Caco-2 (cell line): Measurements from ENCODE around the gene LRRC74A. TPM values are rescaled to one million over a fixed set of nuclear protein-coding genes. Genes with fewer than 3 reads are reported as not detected.

Experiments
- BruUV-seq: library from RNA; stranded (reverse); fragments of 400-500 nt; replicated peaks from 2 replicates; lab custom pipeline; 2021; lab: Mats Ljungman, UMichigan
- CTCF ChIA-PET: fragments of 300-600 bp; sonication (Branson Sonifier 250); formaldehyde crosslinking; loops from one replicate; lab custom pipeline; 2022; ENCODE audit warnings: antibody characterized with exemption; lab: Charles Lee
- POLR2A ChIA-PET: fragments of 300-600 bp; sonication (Branson Sonifier 250); formaldehyde crosslinking; loops from one replicate; lab custom pipeline; 2022; ENCODE audit warnings: antibody characterized with exemption; lab: Charles Lee
- DNase-seq, 2 experiments: peaks; one replicate each; pipeline versions ENCODE4 v3.0.0 to v3.0.0-alpha.2; 2020 to 2022
- H3K27me3 ChIP-seq: replicated peaks from 2 replicates; pipeline ENCODE4 v1.6.0; 2011; ENCODE audit warnings: low read length; ENCODE audit not compliant: control insufficient read depth, insufficient read depth
- H3K36me3 ChIP-seq: 2 replicates; pipeline ENCODE4 v1.5.1; 2011; ENCODE audit warnings: low read length; ENCODE audit not compliant: control insufficient read depth, insufficient read depth
- H3K4me1 ChIP-seq: fragments of 250-450 bp; sonication (Bioruptor Pico); 2 replicates; pipeline ENCODE4 v1.5.1; 2020; ENCODE audit warnings: mild to moderate bottlenecking
- H3K4me3 ChIP-seq: 2 replicates; pipeline ENCODE4 v1.5.1; 2011; ENCODE audit warnings: low read depth, mild to moderate bottlenecking, control low read depth, low read length
- H3K9me3 ChIP-seq: fragments of 250-450 bp; sonication (Bioruptor Pico); 2 replicates; pipeline ENCODE4 v1.5.1; 2020; ENCODE audit warnings: mild to moderate bottlenecking, moderate library complexity
- H3K27ac Mint-ChIP-seq: one replicate; pipeline ENCODE4 v1.8.0; 2022; ENCODE audit warnings: mixed read lengths; ENCODE audit not compliant: unreplicated experiment
- H3K27me3 Mint-ChIP-seq: one replicate; pipeline ENCODE4 v1.8.0; 2022; ENCODE audit warnings: mixed read lengths; ENCODE audit not compliant: insufficient read depth, unreplicated experiment
- H3K36me3 Mint-ChIP-seq: one replicate; pipeline ENCODE4 v1.8.0; 2022; ENCODE audit warnings: mild to moderate bottlenecking, mixed read lengths; ENCODE audit not compliant: insufficient read depth, unreplicated experiment
- H3K4me1 Mint-ChIP-seq: one replicate; pipeline ENCODE4 v1.8.0; 2022; ENCODE audit warnings: low read depth, mixed read lengths; ENCODE audit not compliant: unreplicated experiment
- H3K4me3 Mint-ChIP-seq: one replicate; pipeline ENCODE4 v1.8.0; 2022; ENCODE audit warnings: mild to moderate bottlenecking, moderate library complexity, mixed read lengths; ENCODE audit not compliant: unreplicated experiment
- H3K9me3 Mint-ChIP-seq: one replicate; pipeline ENCODE4 v1.8.0; 2022; ENCODE audit warnings: mixed read lengths; ENCODE audit not compliant: unreplicated experiment
- CTCF ChIP-seq, 2 experiments: fragments of 200-600 bp in 1 of 2; IDR thresholded peaks; 1 replicate in 1 of 2; 2 replicates in 1 of 2; pipeline versions ENCODE4 v1.5.1 to v1.8.0; 2011 to 2022; ENCODE audit warnings: antibody characterized with exemption in 1 of 2, control low read depth in 1 of 2, inconsistent platforms in 1 of 2, low read depth in 1 of 2, low read length in 1 of 2, mild to moderate bottlenecking in 1 of 2, moderate library complexity in 1 of 2; ENCODE audit not compliant: insufficient read depth in 1 of 2, severe bottlenecking in 1 of 2, unreplicated experiment in 1 of 2
- intact Hi-C: fragments of 100-400 bp; cut with micrococcal nuclease; formaldehyde crosslinking; loops from one replicate; pipeline ENCODE4 v1.10.0; 2022; ENCODE audit not compliant: unreplicated experiment
- total RNA-seq: library from RNA; stranded (reverse); gene quantifications from 2 replicates; pipeline ENCODE4 v1.2.3, GENCODE V29; 2022

LRRC74A gene
- total RNA-seq, 1 experiment from 2014 or later = not detected

GRCh38 chr14:76867516-76868453 lies 41.6 kb downstream of the LRRC74A start:
- H3K4me3 Mint-ChIP-seq = no peak overlapping the region
- H3K27me3 Mint-ChIP-seq = no peaks in the 10 kb centered on the region

DNA sequence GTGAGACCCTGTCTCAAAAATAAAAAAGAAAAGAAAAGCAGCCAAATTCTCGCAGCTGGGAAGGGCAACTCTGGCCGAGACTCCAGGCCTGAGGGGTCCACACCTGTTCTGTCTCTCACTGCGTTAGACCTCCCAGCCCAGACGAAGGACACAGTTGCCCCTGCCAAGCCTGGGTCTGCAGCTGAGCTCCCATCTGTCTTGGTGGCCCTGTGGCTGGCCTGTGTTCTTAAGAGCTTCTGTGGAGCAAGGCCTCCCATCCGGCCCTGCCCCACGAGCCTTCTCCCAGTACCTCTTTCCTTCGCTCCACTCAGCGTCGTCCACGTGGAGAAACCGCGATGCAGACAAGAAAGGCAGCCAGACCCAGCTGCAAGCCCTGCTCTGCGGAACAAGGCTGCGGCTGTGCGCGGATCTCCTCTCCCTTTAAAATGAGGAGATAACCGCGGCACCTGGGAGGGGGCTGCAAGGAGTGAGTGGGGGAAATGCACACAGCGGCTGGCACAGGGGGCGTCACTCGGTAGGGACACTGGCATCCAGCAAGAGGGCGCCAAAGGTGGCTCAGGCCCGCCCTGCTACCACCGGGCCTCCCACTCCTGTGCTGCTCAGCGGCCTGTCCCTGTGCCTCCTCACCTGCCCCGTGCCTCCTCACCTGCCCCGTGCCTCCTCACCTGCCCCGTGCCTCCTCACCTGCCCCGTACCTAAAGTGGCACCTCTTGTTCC lies 42.4 kb downstream of the LRRC74A start:
- no peak for DNase-seq
- no peak for TF ChIP-seq CTCF (IDR thresholded peaks at IDR 0.05; ENCODE audit: insufficient read depth in 1 of 2, low read depth in 1 of 2, low read length in 1 of 2, severe bottlenecking in 1 of 2, unreplicated experiment in 1 of 2)
- Mint-ChIP-seq H3K4me1 (no peaks in the 10 kb centered on the region), H3K9me3 (no peaks in the 10 kb centered on the region), H3K27ac (no peak overlapping the region), H3K36me3 (no peaks in the 10 kb centered on the region), H3K4me3 (no peak overlapping the region), H3K27me3 (no peaks in the 10 kb centered on the region)
- POLR2A ChIA-PET = no interaction called here
- H3K4me1 ChIP-seq = no peaks in the 10 kb centered on the region
- no peaks in the 10 kb centered on the region for H3K27me3 ChIP-seq
- H3K4me3 ChIP-seq = no peak overlapping the region
- CTCF ChIA-PET = interaction anchor here (0.6 to 1.2 kb wide), 5 partner anchors 172 to 229 kb away, joined by 3 read pairs; no protein-coding TSS in a partner anchor
- BruUV-seq = no TSS peak
- H3K9me3 ChIP-seq = no peaks in the 10 kb centered on the region
- intact Hi-C loops = no loop called here
- H3K36me3 ChIP-seq = no peaks in the 10 kb centered on the region

More at GRCh38 chr14:76867516-76868453, 41.6 kb downstream of the LRRC74A start:
- no peak overlapping the region for H3K27ac Mint-ChIP-seq
- no peak for TF ChIP-seq CTCF (IDR thresholded peaks at IDR 0.05; ENCODE audit: insufficient read depth in 1 of 2, low read depth in 1 of 2, low read length in 1 of 2, severe bottlenecking in 1 of 2, unreplicated experiment in 1 of 2)
- H3K36me3 Mint-ChIP-seq = no peaks in the 10 kb centered on the region
- no peaks in the 10 kb centered on the region for H3K27me3 ChIP-seq
- H3K9me3 ChIP-seq = no peaks in the 10 kb centered on the region
- ChIA-PET CTCF (interaction anchor here (0.6 to 1.2 kb wide), 5 partner anchors 171 to 229 kb away, joined by 3 read pairs; no protein-coding TSS in a partner anchor), POLR2A (no interaction called here)
- DNase-seq = no peak
- no peaks in the 10 kb centered on the region for H3K4me1 ChIP-seq
- H3K4me1 Mint-ChIP-seq = no peaks in the 10 kb centered on the region
- H3K9me3 Mint-ChIP-seq = no peaks in the 10 kb centered on the region
- intact Hi-C loops = no loop called here
- no peaks in the 10 kb centered on the region for H3K36me3 ChIP-seq
- no peak overlapping the region for H3K4me3 ChIP-seq
- BruUV-seq = no TSS peak

DNA sequence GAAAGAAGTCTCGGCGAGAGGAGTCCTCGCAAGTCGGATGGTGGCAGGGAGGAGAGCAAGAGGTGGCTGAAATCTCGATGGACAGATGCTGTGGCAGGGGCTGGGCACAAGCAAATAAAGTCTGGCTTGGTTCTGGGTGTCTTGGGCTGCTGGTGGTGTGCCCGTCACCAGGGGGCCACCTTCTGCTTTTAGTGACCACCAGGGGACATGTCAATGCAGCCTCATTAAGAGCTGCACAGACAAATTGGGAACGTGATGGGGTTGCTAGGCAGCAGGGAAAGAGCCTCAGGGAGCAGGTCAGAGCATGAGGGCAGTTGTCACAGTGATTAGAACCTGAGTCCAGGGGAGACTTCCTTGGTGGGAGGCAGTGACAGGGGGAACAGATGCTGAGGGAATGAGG lies 44.0 kb downstream of the LRRC74A start:
- Mint-ChIP-seq H3K36me3 (no peaks in the 10 kb centered on the region), H3K4me3 (no peak overlapping the region), H3K4me1 (no peaks in the 10 kb centered on the region), H3K27ac (no peak overlapping the region), H3K9me3 (no peaks in the 10 kb centered on the region), H3K27me3 (no peaks in the 10 kb centered on the region)
- intact Hi-C loops = no loop called here
- TF ChIP-seq CTCF (IDR thresholded peaks at IDR 0.05; ENCODE audit: insufficient read depth in 1 of 2, low read depth in 1 of 2, low read length in 1 of 2, severe bottlenecking in 1 of 2, unreplicated experiment in 1 of 2) = peak; percentile 41 to 62
- no peaks in the 10 kb centered on the region for H3K4me1 ChIP-seq
- ChIA-PET CTCF (interaction anchor here (0.6 to 7.5 kb wide), 4 partner anchors 200 to 281 kb away, joined by 3 to 144 read pairs (median 4); no protein-coding TSS in a partner anchor), POLR2A (no interaction called here)
- H3K36me3 ChIP-seq = no peaks in the 10 kb centered on the region
- H3K4me3 ChIP-seq = no peak overlapping the region
- DNase-seq = peak; percentile 42 to 51
- BruUV-seq = no TSS peak
- no peaks in the 10 kb centered on the region for H3K27me3 ChIP-seq
- peaks cover 3% of the 10 kb centered on the region; the same call in 1 of the 2 replicates for H3K9me3 ChIP-seq
